B cell (primary cell): Measurements from ENCODE around the gene EMID1. TPM values are rescaled to one million over a fixed set of nuclear protein-coding genes. Genes with fewer than 3 reads are reported as not detected.

ENCODE experiments used
- ATAC-seq: fragments of 200-7000 bp; cut with Tn5 transposase; one replicate; pipeline ENCODE4 v1.10.0; 2021; ENCODE audit warnings: low read depth, mild to moderate bottlenecking, moderate number of reproducible peaks, moderate library complexity
- CTCF ChIA-PET: fragments of 350-600 bp; sonication (Branson Sonifier 250); formaldehyde crosslinking; loops from one replicate; lab custom pipeline; 2021; ENCODE audit warnings: antibody characterized with exemption, inconsistent platforms; lab: Charles Lee
- POLR2A ChIA-PET: fragments of 350-600 bp; sonication (Branson Sonifier 250); formaldehyde crosslinking; loops from one replicate; lab custom pipeline; 2021; ENCODE audit warnings: antibody characterized with exemption; lab: Charles Lee
- DNase-seq: peaks from one replicate; pipeline ENCODE4 v3.0.0; 2013
- H2AFZ ChIP-seq: 2 replicates; pipeline ENCODE4 v1.6.1; 2012; ENCODE audit warnings: mild to moderate bottlenecking, low read depth, low read length; ENCODE audit not compliant: insufficient read depth, poor library complexity, severe bottlenecking
- H3K27ac ChIP-seq, 2 donors: 1 replicate in 1 of 2; 2 replicates in 1 of 2; pipeline ENCODE4 v1.5.1; 2012 to 2013; ENCODE audit warnings: low read length in 2 of 2, mild to moderate bottlenecking in 2 of 2, moderate library complexity in 1 of 2
- H3K27me3 ChIP-seq, 4 experiments: fragments of 200-600 bp in 1 of 4; sonication (generic) in 1 of 4; replicated peaks in 1 of 4; 1 replicate in 2 of 4; 2 replicates in 2 of 4; pipeline versions ENCODE4 v1.6.1 to v1.7.0; 2013 to 2016; ENCODE audit warnings: low read length in 3 of 4, mild to moderate bottlenecking in 2 of 4, mixed read lengths in 1 of 4, moderate library complexity in 1 of 4; ENCODE audit not compliant: insufficient read depth in 4 of 4, control insufficient read depth in 3 of 4; ENCODE audit errors: control extremely low read depth in 1 of 4
- H3K36me3 ChIP-seq, 2 experiments: replicated peaks in 1 of 2; 1 replicate in 1 of 2; 2 replicates in 1 of 2; pipeline versions ENCODE4 v1.6.1 to v1.7.1; 2013; ENCODE audit warnings: low read length in 1 of 2; ENCODE audit not compliant: insufficient read depth in 2 of 2, control insufficient read depth in 1 of 2; ENCODE audit errors: control extremely low read depth in 1 of 2, extremely low read depth in 1 of 2
- H3K4me1 ChIP-seq, 2 donors: fragments of 200-600 bp in 1 of 2; sonication (generic) in 1 of 2; 1 replicate in 1 of 2; 2 replicates in 1 of 2; pipeline versions ENCODE4 v1.5.1 to v1.6.1; 2013 to 2017; ENCODE audit warnings: low read length in 2 of 2; ENCODE audit not compliant: control insufficient read depth in 2 of 2, insufficient read depth in 2 of 2
- H3K4me2 ChIP-seq: replicated peaks from 2 replicates; pipeline ENCODE3; 2012; ENCODE audit warnings: mild to moderate bottlenecking, low read depth, low read length; ENCODE audit not compliant: poor library complexity, severe bottlenecking
- H3K4me3 ChIP-seq, 5 experiments: fragments of 200-600 bp in 1 of 5; sonication (generic) in 1 of 5; 1 replicate in 3 of 5; 2 replicates in 2 of 5; pipeline versions ENCODE4 v1.5.1 to v1.7.0; 2011 to 2016; ENCODE audit warnings: low read length in 4 of 5, mild to moderate bottlenecking in 4 of 5, low read depth in 2 of 5, control low read depth in 1 of 5, moderate library complexity in 1 of 5; ENCODE audit not compliant: insufficient read depth in 1 of 5; ENCODE audit errors: control extremely low read depth in 1 of 5, extremely low read depth in 1 of 5
- H3K79me2 ChIP-seq: fragments of 200-600 bp; sonication (generic); one replicate; pipeline ENCODE4 v1.6.0; 2016; ENCODE audit warnings: low read length; ENCODE audit not compliant: control insufficient read depth, insufficient read depth
- H3K9ac ChIP-seq: fragments of 200-600 bp; sonication (generic); 2 replicates; pipeline ENCODE4 v1.6.1; 2017; ENCODE audit warnings: mild to moderate bottlenecking, low read length, moderate library complexity
- H3K9me3 ChIP-seq, 3 donors: one replicate each; pipeline versions ENCODE4 v1.6.1 to v1.7.1; 2013; ENCODE audit warnings: low read length in 2 of 3; ENCODE audit not compliant: control insufficient read depth in 2 of 3, insufficient read depth in 1 of 3; ENCODE audit errors: control extremely low read depth in 1 of 3
- H4K20me1 ChIP-seq: 2 replicates; pipeline ENCODE4 v1.6.0; 2012; ENCODE audit warnings: mild to moderate bottlenecking, low read length; ENCODE audit not compliant: insufficient read depth, control insufficient read depth, poor library complexity, severe bottlenecking
- H3K27ac Mint-ChIP-seq: one replicate; pipeline ENCODE4 v1.8.0; 2021; ENCODE audit warnings: mixed read lengths
- H3K27me3 Mint-ChIP-seq: one replicate; pipeline ENCODE4 v1.8.0; 2021; ENCODE audit warnings: mixed read lengths
- H3K4me1 Mint-ChIP-seq: one replicate; pipeline ENCODE4 v1.8.0; 2021; ENCODE audit warnings: mixed read lengths
- H3K4me3 Mint-ChIP-seq: one replicate; pipeline ENCODE4 v1.8.0; 2021; ENCODE audit warnings: mixed read lengths
- H3K9me3 Mint-ChIP-seq: one replicate; pipeline ENCODE4 v1.8.0; 2022; ENCODE audit warnings: mixed read lengths; ENCODE audit not compliant: insufficient read depth
- EZH2 ChIP-seq: IDR thresholded peaks from 2 replicates; pipeline ENCODE4 v1.6.1; 2012; ENCODE audit warnings: borderline replicate concordance, low read depth, mild to moderate bottlenecking, moderate library complexity, low read length; ENCODE audit not compliant: insufficient read depth, poor library complexity, severe bottlenecking
- WGBS: methylation state at CpG from one replicate; pipeline ENCODE4 v1.1.5; 2013; ENCODE audit warnings: missing lambda C conversion rate; ENCODE audit not compliant: insufficient coverage; 5-methylcytosine and 5-hydroxymethylcytosine counted together
- intact Hi-C: fragments of 100-400 bp; cut with micrococcal nuclease; formaldehyde crosslinking; loops from one replicate; pipeline ENCODE4 v1.10.0; 2022
- polyA plus RNA-seq: library from polyadenylated mRNA; depleted of rRNA; stranded (reverse); fragments of >200 nt; gene quantifications from 2 replicates; pipeline ENCODE4 v1.2.3, GENCODE V29; 2012
- total RNA-seq, 2 donors: library from RNA; stranded (reverse); fragments of 120-200 nt in 1 of 2; gene quantifications; 1 replicate in 1 of 2; 2 replicates in 1 of 2; pipeline versions ENCODE4 v1.2.3 to v1.2.4, GENCODE V29; 2013 to 2022
- TF ChIP-seq, protein P1 (sequence below): fragments of 200-600 bp; IDR thresholded peaks from one replicate; pipeline ENCODE4 v1.8.0; 2022; ENCODE audit warnings: antibody characterized with exemption, mild to moderate bottlenecking

The EMID1 gene
- total and polyA plus RNA-seq, 2 donors (not counting 1 experiment from before 2014, with no cell fraction given), result not detected

DNA sequence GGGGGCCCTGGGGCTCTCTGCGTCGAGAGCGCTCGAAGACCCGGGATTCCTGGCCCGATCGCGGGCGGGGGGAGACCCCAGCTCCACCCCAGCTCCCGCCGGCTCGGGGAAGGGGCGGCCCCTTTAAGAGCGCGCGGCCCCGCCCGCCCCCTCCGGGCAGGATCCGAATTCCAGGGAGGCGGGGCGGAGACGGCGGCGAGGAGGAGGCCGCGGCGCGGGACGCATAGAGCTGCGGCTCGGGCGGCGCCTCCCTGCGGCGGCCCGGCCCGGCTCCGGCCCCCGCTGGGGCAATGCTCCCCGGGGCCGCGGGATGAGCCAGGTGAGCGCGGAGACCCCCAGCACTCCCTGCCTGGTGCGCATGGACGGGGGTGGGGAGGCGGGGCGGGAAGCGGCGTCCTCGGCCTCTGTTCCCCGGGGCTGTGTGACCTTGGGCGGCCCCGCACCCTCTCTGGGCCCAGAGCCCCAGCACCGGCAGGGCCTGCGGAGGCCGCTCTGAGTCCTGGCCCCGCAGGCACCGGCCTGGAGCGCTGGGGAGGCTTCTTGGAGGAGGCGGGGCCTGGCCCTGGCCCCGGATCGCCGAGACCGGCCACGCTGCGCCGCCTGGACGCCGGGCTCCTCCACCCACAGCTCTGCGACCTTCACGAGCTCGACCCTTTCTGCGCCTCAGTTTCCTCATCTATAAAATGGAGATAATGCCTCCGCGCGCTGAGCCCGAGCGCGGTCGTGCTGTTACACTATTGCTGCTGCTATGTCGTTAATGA, 101.3 kb downstream of the EMID1 start:
- CTCF ChIA-PET, result interaction anchor here (0.5 to 1.6 kb wide), 2 partner anchors 218 to 879 kb away, joined by 3 to 5 read pairs; no protein-coding TSS in a partner anchor
- Mint-ChIP-seq H3K4me1 (peaks cover 24% of the 10 kb centered on the region), H3K9me3 (no peaks in the 10 kb centered on the region), H3K27me3 (peaks cover 25% of the 10 kb centered on the region), H3K27ac (no peak overlapping the region), H3K4me3 (peak overlapping the region; percentile 85)
- 19% methylated on average over 83 of the region's 83 CpGs for WGBS
- Histone ChIP-seq H2AFZ (peak overlapping the region; percentile 74), H3K79me2 (peaks cover 2% of the 10 kb centered on the region), H4K20me1 (no peaks in the 10 kb centered on the region), H3K9ac (peak overlapping the region; percentile 68), H3K36me3 (no peaks in the 10 kb centered on the region), H3K4me2 (peak overlapping the region; percentile 99), H3K9me3 (peaks cover 0 to 19% (median 0%) of the 10 kb centered on the region in 3 donors), H3K4me3 (peak overlapping the region in 4 of 5 experiments; percentile 33 to 71 (median 50)), H3K27me3 (peaks cover 0 to 50% (median 18%) of the 10 kb centered on the region in 4 experiments), H3K27ac (no peak overlapping the region), H3K4me1 (peaks cover 22 to 29% of the 10 kb centered on the region in 2 donors)
- no peak for TF ChIP-seq EZH2
- TF ChIP-seq, protein P1, sequence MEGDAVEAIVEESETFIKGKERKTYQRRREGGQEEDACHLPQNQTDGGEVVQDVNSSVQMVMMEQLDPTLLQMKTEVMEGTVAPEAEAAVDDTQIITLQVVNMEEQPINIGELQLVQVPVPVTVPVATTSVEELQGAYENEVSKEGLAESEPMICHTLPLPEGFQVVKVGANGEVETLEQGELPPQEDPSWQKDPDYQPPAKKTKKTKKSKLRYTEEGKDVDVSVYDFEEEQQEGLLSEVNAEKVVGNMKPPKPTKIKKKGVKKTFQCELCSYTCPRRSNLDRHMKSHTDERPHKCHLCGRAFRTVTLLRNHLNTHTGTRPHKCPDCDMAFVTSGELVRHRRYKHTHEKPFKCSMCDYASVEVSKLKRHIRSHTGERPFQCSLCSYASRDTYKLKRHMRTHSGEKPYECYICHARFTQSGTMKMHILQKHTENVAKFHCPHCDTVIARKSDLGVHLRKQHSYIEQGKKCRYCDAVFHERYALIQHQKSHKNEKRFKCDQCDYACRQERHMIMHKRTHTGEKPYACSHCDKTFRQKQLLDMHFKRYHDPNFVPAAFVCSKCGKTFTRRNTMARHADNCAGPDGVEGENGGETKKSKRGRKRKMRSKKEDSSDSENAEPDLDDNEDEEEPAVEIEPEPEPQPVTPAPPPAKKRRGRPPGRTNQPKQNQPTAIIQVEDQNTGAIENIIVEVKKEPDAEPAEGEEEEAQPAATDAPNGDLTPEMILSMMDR, result no peak
- ATAC-seq (no peak), DNase-seq (peak; percentile 21)
- POLR2A ChIA-PET, result no interaction called here
- intact Hi-C loops, result no loop called here

DNA sequence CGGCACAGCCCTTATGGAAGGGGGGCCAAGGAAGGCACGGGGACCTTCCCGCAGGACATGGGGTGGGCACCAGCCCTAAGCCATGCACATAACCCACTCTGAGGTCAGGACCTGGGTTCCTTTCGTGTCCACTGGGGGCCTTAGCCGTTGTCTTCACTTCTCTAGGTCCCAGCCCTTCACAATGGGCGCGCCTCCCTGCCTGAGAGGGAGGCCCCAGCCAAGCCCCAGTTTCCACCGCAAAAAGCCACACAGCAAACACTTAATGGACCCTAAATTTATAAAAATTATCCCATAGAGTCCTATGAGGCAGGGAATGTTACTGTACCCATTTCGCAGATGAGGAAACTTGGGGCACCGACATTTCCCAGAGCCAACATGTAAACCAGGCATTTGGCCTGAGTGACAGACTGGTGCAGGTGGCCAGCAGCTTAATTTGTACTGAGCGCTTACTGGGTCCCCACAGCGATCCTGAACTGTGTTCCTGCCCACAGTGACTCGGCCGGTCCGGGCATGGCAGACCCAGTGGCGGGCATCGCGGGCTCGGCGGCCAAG, 102.0 kb downstream of the EMID1 start:
- H3K27ac Mint-ChIP-seq, result no peak overlapping the region

More for the DNA sequence above, 102.0 kb downstream of the EMID1 start:
- H4K20me1 ChIP-seq, result no peaks in the 10 kb centered on the region
- POLR2A ChIA-PET, result no interaction called here
- peaks cover 31% of the 10 kb centered on the region for H3K27me3 Mint-ChIP-seq
- H3K4me3 ChIP-seq, result no peak overlapping the region
- peaks cover 22 to 29% of the 10 kb centered on the region in 2 donors for H3K4me1 ChIP-seq
- no peak for ATAC-seq
- 88% methylated on average over 19 of the region's 20 CpGs for WGBS
- peaks cover 2% of the 10 kb centered on the region for H3K79me2 ChIP-seq
- peak; percentile 20 for DNase-seq
- H2AFZ ChIP-seq, result no peak overlapping the region
- CTCF ChIA-PET, result no interaction called here
- no peaks in the 10 kb centered on the region for H3K9me3 Mint-ChIP-seq
- peaks cover 0 to 56% (median 22%) of the 10 kb centered on the region in 4 experiments for H3K27me3 ChIP-seq
- H3K9ac ChIP-seq, result no peak overlapping the region
- no peak overlapping the region for H3K27ac ChIP-seq
- intact Hi-C loops, result no loop called here
- H3K4me3 Mint-ChIP-seq, result peak overlapping the region; percentile 85
- H3K4me1 Mint-ChIP-seq, result peaks cover 25% of the 10 kb centered on the region
- H3K36me3 ChIP-seq, result no peaks in the 10 kb centered on the region
- H3K4me2 ChIP-seq, result peak overlapping the region; percentile 99
- TF ChIP-seq, protein P1, result no peak
- TF ChIP-seq EZH2, result no peak
- peaks cover 0 to 19% (median 0%) of the 10 kb centered on the region in 3 donors for H3K9me3 ChIP-seq
